Measurements from ENCODE around the gene TRAFD1. TPM values are rescaled to one million over a fixed set of nuclear protein-coding genes. Genes with fewer than 3 reads are reported as not detected.

Gene TRAFD1
- total and polyA plus RNA-seq, 2 of the 8 experiments (the other 6 are each of a cell fraction or from before 2014, with no cell fraction given): 18.1 to 33.1 TPM

- TF ChIP-seq NANOG (IDR thresholded peaks at IDR 0.05; ENCODE audit: insufficient read depth, low read depth, low read length, poor library complexity, severe bottlenecking) (no peak), SAP30 (IDR thresholded peaks at IDR 0.05; ENCODE audit: insufficient read depth, insufficient replicate concordance, low read length) (no peak)
These were observed 72.9 kb downstream of the TRAFD1 start (continued) for GRCh38 chr12:112198120-112198733.

All from H1 (cell line).